ENCODE measurements around the gene CSH1.
A peak's percentile ranks its signal among the peaks of the same experiment; 100 is the strongest.

GRCh38 chr17:63911657-63912100, 15.3 kb upstream of the CSH1 start:
- TF ChIP-seq EP300 (IDR thresholded peaks at IDR 0.05) (no peak), CTCF (IDR thresholded peaks at IDR 0.05) (peak in 2 of 4 experiments; percentile 85 to 92), POLR2A (IDR thresholded peaks at IDR 0.05) (no peak)

Data from gastroesophageal sphincter (tissue), 3 donors.